T1000 (cell line): ENCODE measurements around the gene ETV1.
A peak's percentile ranks its signal among the peaks of the same experiment; 100 is the strongest.

Source experiments
- DNase-seq: peaks from one replicate; lab custom pipeline; 2025; ENCODE audit warnings: mixed read lengths; lab: John Stamatoyannopoulos, UW

Gene ETV1

GRCh38 chr7:13989126-13989948, at the start of gene ETV1:
TSS of gene ETV1 (minus strand) at chr7:13989666. CDS start at chr7:13989052, 614 bp downstream.
- DNase-seq: peak; percentile 9

- no peak for DNase-seq
Measured at GRCh38 chr7:14024406-14024805, 34.9 kb upstream of the ETV1 start.

- no peak for DNase-seq
Measured at GRCh38 chr7:14023838-14024237, 34.4 kb upstream of the ETV1 start.

GRCh38 chr7:14023342-14023741, 33.9 kb upstream of the ETV1 start:
- DNase-seq: no peak

GRCh38 chr7:14021069-14021468, 31.6 kb upstream of the ETV1 start:
- no peak for DNase-seq

GRCh38 chr7:14020339-14020900, 31.0 kb upstream of the ETV1 start:
- no peak for DNase-seq

- DNase-seq: no peak
Measured at GRCh38 chr7:14018751-14019150, 29.3 kb upstream of the ETV1 start.

- no peak for DNase-seq
Measured at GRCh38 chr7:14016950-14017349, 27.5 kb upstream of the ETV1 start.

- no peak for DNase-seq
Measured at GRCh38 chr7:14013898-14014297, 24.4 kb upstream of the ETV1 start.

GRCh38 chr7:14009453-14010418, 20.3 kb upstream of the ETV1 start:
- no peak for DNase-seq

GRCh38 chr7:14001139-14001538, 11.7 kb upstream of the ETV1 start:
- DNase-seq: no peak

- no peak for DNase-seq
Measured at GRCh38 chr7:14000247-14000646, 10.8 kb upstream of the ETV1 start.

- no peak for DNase-seq
Measured at GRCh38 chr7:13998866-13999265, 9.4 kb upstream of the ETV1 start.

GRCh38 chr7:13992596-13992964, 3.1 kb upstream of the ETV1 start:
- no peak for DNase-seq

GRCh38 chr7:13991791-13992595, 2.5 kb upstream of the ETV1 start:
- DNase-seq: no peak

- peak; percentile 95 for DNase-seq
Measured at GRCh38 chr7:13990984-13991790, 1.7 kb upstream of the ETV1 start.

- peak; percentile 7 for DNase-seq
Measured at GRCh38 chr7:13990319-13990983, 985 bp upstream of the ETV1 start.

- no peak for DNase-seq
Measured at GRCh38 chr7:13989949-13990305, 461 bp upstream of the ETV1 start.

GRCh38 chr7:13988731-13989125, 738 bp downstream of the ETV1 start:
- no peak for DNase-seq

- no peak for DNase-seq
Measured at GRCh38 chr7:13988065-13988464, 1.4 kb downstream of the ETV1 start.
